ENCODE measurements around the gene MED13L.

The MED13L gene

DNA sequence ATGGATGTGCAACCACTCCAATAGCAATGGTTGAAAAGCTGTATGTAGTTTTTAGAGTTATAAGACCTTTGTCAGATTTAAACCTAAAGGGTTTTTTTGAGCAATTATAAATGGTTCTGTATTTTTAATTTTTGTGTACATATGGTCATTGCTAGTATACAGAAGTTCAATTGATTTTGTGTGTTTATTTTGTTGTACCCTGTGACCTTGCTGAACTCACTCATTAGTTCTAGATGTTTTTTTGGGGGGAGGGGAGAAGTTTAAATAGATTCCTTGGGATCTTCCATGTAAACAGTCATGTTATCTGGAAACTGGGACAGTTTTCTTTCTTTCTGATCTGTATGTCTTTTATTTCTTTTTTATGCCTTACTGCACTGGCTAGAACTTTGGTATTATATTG is 87.8 kb downstream of the MED13L start:
- H3K9ac ChIP-seq (ENCODE audit: low read length), result no peak overlapping the region
- peaks cover 69% of the 10 kb centered on the region for H3K4me1 ChIP-seq (ENCODE audit: control insufficient read depth, insufficient read depth, low read length)
- H3K9me3 ChIP-seq (ENCODE audit: control insufficient read depth, low read length), result no peaks in the 10 kb centered on the region
- no peaks in the 10 kb centered on the region for H3K36me3 ChIP-seq (ENCODE audit: control insufficient read depth, insufficient read depth, low read length, severe bottlenecking)
- H3K27me3 ChIP-seq (replicated peaks; ENCODE audit: control insufficient read depth, insufficient read depth, low read length), result no peaks in the 10 kb centered on the region
- H3K4me3 ChIP-seq (ENCODE audit: low read length), result no peak overlapping the region
- DNase-seq (ENCODE audit: low read depth), result no peak

DNA sequence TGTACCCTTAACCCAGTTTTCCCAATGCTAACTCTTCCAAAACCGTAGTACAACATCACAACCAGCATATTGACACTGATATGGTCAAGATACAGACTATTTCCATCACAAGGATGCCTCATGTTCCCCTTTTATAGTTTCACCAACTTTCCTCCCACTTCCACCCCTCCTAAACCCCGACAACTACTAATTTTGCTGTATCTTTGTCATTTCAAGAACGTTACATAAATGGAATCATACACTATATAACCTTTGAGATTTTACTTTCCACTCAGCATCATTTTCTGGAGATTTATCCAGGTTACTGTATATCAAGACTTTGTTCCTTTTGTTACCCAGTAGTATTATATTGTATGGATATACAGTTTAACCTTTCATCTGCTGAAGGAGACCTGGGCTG is 88.9 kb downstream of the MED13L start:
- Histone ChIP-seq H3K4me3 (ENCODE audit: low read length) (no peak overlapping the region), H3K9me3 (ENCODE audit: control insufficient read depth, low read length) (no peaks in the 10 kb centered on the region), H3K4me1 (ENCODE audit: control insufficient read depth, insufficient read depth, low read length) (peaks cover 78% of the 10 kb centered on the region), H3K36me3 (ENCODE audit: control insufficient read depth, insufficient read depth, low read length, severe bottlenecking) (no peaks in the 10 kb centered on the region), H3K27me3 (replicated peaks; ENCODE audit: control insufficient read depth, insufficient read depth, low read length) (no peaks in the 10 kb centered on the region), H3K9ac (ENCODE audit: low read length) (no peak overlapping the region)
- no peak for DNase-seq (ENCODE audit: low read depth)

DNA sequence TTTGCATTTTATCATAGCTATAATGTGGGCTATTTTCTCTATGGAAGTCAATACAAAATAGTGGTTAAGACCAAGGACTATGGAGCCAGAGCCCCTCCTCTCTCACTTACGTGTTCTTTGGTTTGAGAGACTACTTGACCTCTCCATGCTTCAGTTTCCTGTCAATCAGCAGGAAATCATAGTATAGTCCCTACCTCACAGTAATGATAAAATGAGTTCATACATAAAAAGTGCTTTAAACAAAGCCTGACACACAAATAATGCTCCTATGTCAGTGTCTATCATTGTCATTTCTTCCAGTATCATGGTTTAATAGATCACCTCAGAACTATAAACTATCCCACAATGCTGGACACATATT is 90.4 kb downstream of the MED13L start:
- H3K27me3 ChIP-seq (replicated peaks; ENCODE audit: control insufficient read depth, insufficient read depth, low read length), result no peaks in the 10 kb centered on the region
- peaks cover 81% of the 10 kb centered on the region for H3K4me1 ChIP-seq (ENCODE audit: control insufficient read depth, insufficient read depth, low read length)
- no peak overlapping the region for H3K9ac ChIP-seq (ENCODE audit: low read length)
- no peak overlapping the region for H3K4me3 ChIP-seq (ENCODE audit: low read length)
- no peaks in the 10 kb centered on the region for H3K36me3 ChIP-seq (ENCODE audit: control insufficient read depth, insufficient read depth, low read length, severe bottlenecking)
- no peak for DNase-seq (ENCODE audit: low read depth)
- no peaks in the 10 kb centered on the region for H3K9me3 ChIP-seq (ENCODE audit: control insufficient read depth, low read length)

DNA sequence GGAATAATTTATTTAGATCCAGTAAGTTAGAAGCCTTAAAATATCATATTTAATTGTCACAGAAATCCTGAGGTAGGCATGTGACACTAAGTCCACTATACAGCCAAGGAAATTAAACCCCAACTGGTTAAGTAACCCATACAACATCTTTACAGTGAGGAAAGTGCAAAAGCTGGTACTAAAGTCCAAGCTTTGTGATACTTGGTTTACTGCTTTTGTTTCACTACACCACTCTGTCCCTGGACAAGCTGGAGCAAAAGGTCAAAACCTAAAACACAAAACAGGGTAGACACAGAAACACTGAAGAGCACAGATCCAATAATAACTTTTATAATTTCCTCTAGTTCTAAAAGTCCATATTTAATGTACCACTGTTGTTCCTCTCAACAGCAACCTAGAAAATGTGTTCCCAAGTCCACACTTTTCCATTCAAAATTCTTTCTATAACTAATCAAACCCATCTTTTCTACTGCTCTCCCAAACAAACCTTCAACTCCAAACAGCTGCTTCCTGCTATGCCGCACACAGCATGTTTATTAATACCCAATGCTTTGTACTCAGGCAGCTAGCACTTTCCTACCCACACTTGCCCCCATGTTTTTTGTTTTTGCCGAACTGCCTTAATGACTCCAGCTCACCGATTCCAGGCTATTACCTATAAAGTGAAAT is 90.9 kb downstream of the MED13L start:
- DNase-seq (ENCODE audit: low read depth), result no peak
- no peaks in the 10 kb centered on the region for H3K9me3 ChIP-seq (ENCODE audit: control insufficient read depth, low read length)
- no peak overlapping the region for H3K4me3 ChIP-seq (ENCODE audit: low read length)

DNA sequence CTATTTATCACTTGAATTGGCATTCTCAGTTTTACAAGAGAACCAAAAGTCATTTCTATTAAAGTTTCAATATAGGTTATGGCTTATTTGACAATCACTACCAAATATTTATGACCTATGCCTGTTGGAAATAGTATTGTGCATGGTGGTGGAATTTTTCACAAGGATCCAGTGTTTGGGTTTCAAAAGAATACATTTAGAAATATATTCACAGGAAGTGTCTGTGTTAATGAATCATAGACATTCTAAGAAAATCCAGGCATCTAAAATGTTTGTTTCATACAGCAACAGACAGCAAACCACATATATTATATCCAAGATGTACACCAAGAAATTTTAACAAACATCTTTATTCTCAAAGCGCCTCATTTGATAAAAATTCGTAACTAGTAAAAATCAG is 92.7 kb downstream of the MED13L start:
- Histone ChIP-seq H3K9ac (ENCODE audit: low read length) (no peak overlapping the region), H3K36me3 (ENCODE audit: control insufficient read depth, insufficient read depth, low read length, severe bottlenecking) (no peaks in the 10 kb centered on the region), H3K4me1 (ENCODE audit: control insufficient read depth, insufficient read depth, low read length) (peaks cover 69% of the 10 kb centered on the region), H3K9me3 (ENCODE audit: control insufficient read depth, low read length) (no peaks in the 10 kb centered on the region), H3K4me3 (ENCODE audit: low read length) (no peak overlapping the region), H3K27me3 (replicated peaks; ENCODE audit: control insufficient read depth, insufficient read depth, low read length) (no peaks in the 10 kb centered on the region)
- DNase-seq (ENCODE audit: low read depth), result no peak

More for the DNA sequence above, 90.9 kb downstream of the MED13L start:
- no peaks in the 10 kb centered on the region for H3K27me3 ChIP-seq (replicated peaks; ENCODE audit: control insufficient read depth, insufficient read depth, low read length)
- H3K9ac ChIP-seq (ENCODE audit: low read length), result no peak overlapping the region
- peaks cover 78% of the 10 kb centered on the region for H3K4me1 ChIP-seq (ENCODE audit: control insufficient read depth, insufficient read depth, low read length)
- no peaks in the 10 kb centered on the region for H3K36me3 ChIP-seq (ENCODE audit: control insufficient read depth, insufficient read depth, low read length, severe bottlenecking)

DNA sequence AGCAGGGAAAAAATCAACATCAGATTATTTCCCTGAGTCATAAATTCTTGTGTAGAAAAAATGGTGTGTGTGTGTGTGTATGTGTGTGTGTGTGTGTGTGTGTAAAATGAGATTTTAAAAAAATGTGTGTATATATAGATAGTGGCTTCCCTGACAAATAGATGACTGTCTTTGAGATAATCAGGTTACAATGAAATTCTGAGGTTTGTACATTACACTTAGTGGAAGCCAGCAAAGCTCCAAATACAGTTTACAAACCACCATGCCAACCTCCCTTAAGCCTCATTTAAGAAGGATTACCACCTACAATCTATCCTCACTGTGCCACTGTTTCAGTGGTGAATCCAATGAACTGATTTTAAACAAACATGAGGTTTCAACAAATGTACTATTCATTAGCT is 93.8 kb downstream of the MED13L start:
- Histone ChIP-seq H3K9me3 (ENCODE audit: control insufficient read depth, low read length) (no peaks in the 10 kb centered on the region), H3K4me1 (ENCODE audit: control insufficient read depth, insufficient read depth, low read length) (peaks cover 59% of the 10 kb centered on the region), H3K36me3 (ENCODE audit: control insufficient read depth, insufficient read depth, low read length, severe bottlenecking) (no peaks in the 10 kb centered on the region), H3K9ac (ENCODE audit: low read length) (no peak overlapping the region), H3K27me3 (replicated peaks; ENCODE audit: control insufficient read depth, insufficient read depth, low read length) (no peaks in the 10 kb centered on the region), H3K4me3 (ENCODE audit: low read length) (no peak overlapping the region)
- DNase-seq (ENCODE audit: low read depth), result peak; percentile 29

DNA sequence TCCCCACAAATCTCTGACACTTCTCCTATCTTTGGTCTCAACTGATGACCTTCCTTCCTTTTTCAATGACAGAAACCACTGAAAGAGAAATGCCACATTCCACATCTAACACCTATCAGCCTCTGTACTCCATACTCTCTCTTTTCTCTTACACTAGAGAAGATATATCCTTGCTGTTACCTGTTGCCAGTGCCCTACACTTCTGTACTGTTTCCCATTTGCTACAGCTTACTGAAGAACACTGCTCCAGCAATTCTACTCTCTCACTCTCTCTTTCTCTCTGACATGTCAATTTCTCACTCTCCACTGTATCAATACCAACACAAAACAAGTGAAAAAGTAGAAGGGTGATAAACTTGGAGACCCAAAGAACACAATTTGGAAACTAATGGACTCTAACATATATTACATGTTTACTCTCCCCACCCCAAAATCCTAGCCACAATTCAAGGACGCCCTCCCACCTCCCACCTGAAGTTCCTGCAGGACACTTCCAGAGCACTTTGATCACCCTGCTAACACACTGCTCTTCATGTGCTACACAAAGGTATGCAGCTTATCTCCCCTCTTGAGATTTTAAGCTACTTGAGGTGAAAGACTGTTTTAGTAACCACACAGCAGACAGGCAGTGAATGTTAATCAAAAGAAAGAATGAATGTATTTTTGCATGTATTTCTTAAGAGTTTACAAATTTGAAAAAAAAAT is 95.0 kb downstream of the MED13L start:
- H3K27me3 ChIP-seq (replicated peaks; ENCODE audit: control insufficient read depth, insufficient read depth, low read length), result no peaks in the 10 kb centered on the region
- no peak overlapping the region for H3K4me3 ChIP-seq (ENCODE audit: low read length)
- peaks cover 47% of the 10 kb centered on the region for H3K4me1 ChIP-seq (ENCODE audit: control insufficient read depth, insufficient read depth, low read length)
- DNase-seq (ENCODE audit: low read depth), result no peak
- H3K9me3 ChIP-seq (ENCODE audit: control insufficient read depth, low read length), result no peaks in the 10 kb centered on the region
- no peak overlapping the region for H3K9ac ChIP-seq (ENCODE audit: low read length)
- no peaks in the 10 kb centered on the region for H3K36me3 ChIP-seq (ENCODE audit: control insufficient read depth, insufficient read depth, low read length, severe bottlenecking)

DNA sequence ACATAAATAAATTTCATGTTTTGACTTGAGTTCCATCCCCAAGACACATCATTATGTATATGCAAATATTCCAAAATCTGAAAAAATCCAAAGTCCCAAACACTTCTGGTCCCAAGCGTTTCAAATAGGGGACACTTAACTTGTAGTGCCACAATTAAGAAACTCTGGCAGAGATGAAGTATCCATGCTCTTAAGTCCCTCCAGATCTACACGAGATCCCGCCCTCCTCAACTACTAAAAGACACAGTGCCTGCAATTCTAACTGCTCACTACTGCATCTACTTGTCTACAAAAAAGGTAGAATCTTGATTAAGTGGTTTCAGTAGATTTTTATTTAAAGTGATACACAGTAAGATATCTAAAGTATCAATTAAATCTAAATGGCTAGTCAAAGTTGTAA is 97.0 kb downstream of the MED13L start:
- no peak for DNase-seq (ENCODE audit: low read depth)
- Histone ChIP-seq H3K36me3 (ENCODE audit: control insufficient read depth, insufficient read depth, low read length, severe bottlenecking) (no peaks in the 10 kb centered on the region), H3K9me3 (ENCODE audit: control insufficient read depth, low read length) (no peaks in the 10 kb centered on the region), H3K9ac (ENCODE audit: low read length) (no peak overlapping the region), H3K4me3 (ENCODE audit: low read length) (no peak overlapping the region), H3K4me1 (ENCODE audit: control insufficient read depth, insufficient read depth, low read length) (peaks cover 30% of the 10 kb centered on the region), H3K27me3 (replicated peaks; ENCODE audit: control insufficient read depth, insufficient read depth, low read length) (no peaks in the 10 kb centered on the region)

DNA sequence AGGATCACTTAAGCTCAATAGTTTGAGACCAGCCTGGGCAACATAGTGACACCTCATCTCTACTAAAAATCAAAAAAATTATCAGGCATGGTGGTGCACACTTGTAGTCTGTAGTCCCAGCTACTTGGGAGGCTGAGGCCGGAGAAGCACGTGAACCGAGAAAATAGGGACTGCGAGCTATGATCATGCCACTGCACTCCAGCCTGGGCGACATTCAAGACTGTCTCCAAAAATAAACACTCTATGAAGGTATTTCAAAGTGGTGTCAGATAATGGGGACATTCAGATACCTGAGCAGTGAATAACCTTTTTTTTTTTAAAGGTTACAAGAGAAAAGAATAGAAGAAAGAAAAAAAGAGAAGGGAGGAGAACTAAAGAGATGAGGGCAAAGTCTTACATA is 98.1 kb downstream of the MED13L start:
- no peak for DNase-seq (ENCODE audit: low read depth)
- Histone ChIP-seq H3K4me3 (ENCODE audit: low read length) (no peak overlapping the region), H3K36me3 (ENCODE audit: control insufficient read depth, insufficient read depth, low read length, severe bottlenecking) (no peaks in the 10 kb centered on the region), H3K27me3 (replicated peaks; ENCODE audit: control insufficient read depth, insufficient read depth, low read length) (no peaks in the 10 kb centered on the region), H3K9ac (ENCODE audit: low read length) (no peak overlapping the region), H3K4me1 (ENCODE audit: control insufficient read depth, insufficient read depth, low read length) (peaks cover 20% of the 10 kb centered on the region), H3K9me3 (ENCODE audit: control insufficient read depth, low read length) (no peaks in the 10 kb centered on the region)

DNA sequence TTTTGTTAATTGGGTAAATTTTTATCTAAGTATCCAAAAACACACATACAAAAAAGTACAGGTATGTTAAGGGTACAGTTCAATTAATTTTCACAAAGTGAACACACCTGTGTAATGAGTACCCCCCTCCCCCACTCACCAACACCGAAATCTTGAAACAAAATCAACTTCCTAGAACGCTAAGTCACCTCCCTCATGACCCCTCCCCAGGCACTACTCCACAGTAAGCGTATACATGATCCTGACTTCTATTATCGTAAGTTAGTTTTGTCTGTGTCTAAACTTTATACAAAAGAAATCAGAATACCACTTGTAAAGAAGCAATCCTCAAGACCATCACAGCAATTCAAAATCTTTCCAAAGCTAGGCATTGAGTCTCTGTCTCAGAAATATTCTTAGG is 100.5 kb downstream of the MED13L start:
- Histone ChIP-seq H3K9ac (ENCODE audit: low read length) (no peak overlapping the region), H3K27me3 (replicated peaks; ENCODE audit: control insufficient read depth, insufficient read depth, low read length) (no peaks in the 10 kb centered on the region), H3K4me1 (ENCODE audit: control insufficient read depth, insufficient read depth, low read length) (no peaks in the 10 kb centered on the region), H3K4me3 (ENCODE audit: low read length) (no peak overlapping the region), H3K36me3 (ENCODE audit: control insufficient read depth, insufficient read depth, low read length, severe bottlenecking) (no peaks in the 10 kb centered on the region), H3K9me3 (ENCODE audit: control insufficient read depth, low read length) (no peaks in the 10 kb centered on the region)
- no peak for DNase-seq (ENCODE audit: low read depth)

DNA sequence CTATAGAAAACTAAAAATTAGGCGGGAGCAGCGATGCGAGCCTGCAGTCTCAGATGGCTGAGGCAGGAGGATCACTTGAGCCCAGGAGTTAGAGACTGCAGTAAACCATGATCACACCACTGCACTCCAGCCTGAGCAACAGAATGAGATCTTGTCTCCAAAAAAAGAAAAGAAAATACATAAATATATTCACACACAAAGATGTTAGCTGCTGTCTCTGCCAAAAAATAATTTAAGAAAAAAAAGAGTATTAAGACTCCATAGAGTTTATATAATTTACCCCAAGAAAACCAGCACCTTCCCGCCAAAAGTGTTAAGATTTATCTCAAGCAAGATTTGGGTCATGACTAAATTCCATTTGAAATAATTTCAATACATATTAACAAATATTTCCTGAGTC is 102.6 kb downstream of the MED13L start:
- Histone ChIP-seq H3K36me3 (ENCODE audit: control insufficient read depth, insufficient read depth, low read length, severe bottlenecking) (no peaks in the 10 kb centered on the region), H3K4me1 (ENCODE audit: control insufficient read depth, insufficient read depth, low read length) (no peaks in the 10 kb centered on the region), H3K9ac (ENCODE audit: low read length) (no peak overlapping the region), H3K4me3 (ENCODE audit: low read length) (no peak overlapping the region), H3K9me3 (ENCODE audit: control insufficient read depth, low read length) (no peaks in the 10 kb centered on the region), H3K27me3 (replicated peaks; ENCODE audit: control insufficient read depth, insufficient read depth, low read length) (no peaks in the 10 kb centered on the region)
- no peak for DNase-seq (ENCODE audit: low read depth)

DNA sequence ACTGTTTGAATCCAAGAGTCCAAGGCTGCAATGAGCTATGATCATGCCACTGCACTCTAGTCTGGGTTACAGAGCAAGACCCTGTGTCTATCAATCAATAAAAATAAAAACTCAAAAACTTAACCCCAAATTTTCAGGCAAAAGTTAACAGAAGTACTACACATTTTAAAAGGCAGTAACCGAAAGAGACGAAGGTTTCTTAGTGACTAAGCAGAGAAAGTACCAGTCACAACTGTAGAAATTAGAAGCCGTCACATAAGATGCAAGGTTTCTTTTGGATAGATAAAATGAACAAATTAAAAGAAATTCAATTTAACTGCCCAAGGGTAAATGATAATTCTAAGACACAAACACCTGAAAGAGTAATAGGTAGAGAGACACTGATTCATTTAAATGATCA is 103.5 kb downstream of the MED13L start:
- no peak for DNase-seq (ENCODE audit: low read depth)
- no peak overlapping the region for H3K9ac ChIP-seq (ENCODE audit: low read length)
- H3K4me1 ChIP-seq (ENCODE audit: control insufficient read depth, insufficient read depth, low read length), result no peaks in the 10 kb centered on the region
- no peaks in the 10 kb centered on the region for H3K9me3 ChIP-seq (ENCODE audit: control insufficient read depth, low read length)
- no peaks in the 10 kb centered on the region for H3K36me3 ChIP-seq (ENCODE audit: control insufficient read depth, insufficient read depth, low read length, severe bottlenecking)
- no peaks in the 10 kb centered on the region for H3K27me3 ChIP-seq (replicated peaks; ENCODE audit: control insufficient read depth, insufficient read depth, low read length)
- H3K4me3 ChIP-seq (ENCODE audit: low read length), result no peak overlapping the region

Measured in adipocyte (in vitro differentiated cells).